GM18951 (cell line): Measurements from ENCODE around the gene MST1.

ENCODE experiments used
- POLR2A ChIP-seq: IDR thresholded peaks from 4 replicates; pipeline ENCODE4 v1.6.1; 2011; ENCODE audit warnings: mild to moderate bottlenecking; ENCODE audit not compliant: insufficient read length, insufficient read depth; ENCODE audit errors: extremely low read depth
- in situ Hi-C: fragments of 300-500 bp; cut with MboI; formaldehyde crosslinking; loops from one replicate; pipeline ENCODE4 v1.12.0; 2022; ENCODE audit warnings: low sequenced_read_pairs, mixed read lengths, inconsistent platforms; ENCODE audit not compliant: unreplicated experiment

The MST1 gene

GRCh38 chr3:49641292-49641691 lies 48.0 kb downstream of the MST1 start:
- in situ Hi-C loops = no loop called here
- no peak for TF ChIP-seq POLR2A

- TF ChIP-seq POLR2A = no peak
- in situ Hi-C loops = no loop called here
These were observed 49.7 kb downstream of the MST1 start for GRCh38 chr3:49639551-49639950.

GRCh38 chr3:49638445-49638844 lies 50.8 kb downstream of the MST1 start:
- in situ Hi-C loops = no loop called here
- no peak for TF ChIP-seq POLR2A

GRCh38 chr3:49636883-49637609 lies 52.2 kb downstream of the MST1 start:
- no peak for TF ChIP-seq POLR2A
- in situ Hi-C loops = no loop called here

- in situ Hi-C loops = no loop called here
- no peak for TF ChIP-seq POLR2A
These were observed 54.5 kb downstream of the MST1 start for GRCh38 chr3:49634736-49635135.
